Smooth muscle cell (in vitro differentiated cells): Measurements from ENCODE around the gene DGUOK. TPM values are rescaled to one million over a fixed set of nuclear protein-coding genes. Genes with fewer than 3 reads are reported as not detected.

Experiments used
- DNase-seq: peaks from one replicate; lab custom pipeline; 2025; ENCODE audit not compliant: unreplicated experiment; lab: John Stamatoyannopoulos, UW
- H2AFZ ChIP-seq: fragments of 200-600 bp; sonication (generic); 2 replicates; pipeline ENCODE4 v1.6.0; 2016; ENCODE audit warnings: antibody characterized with exemption, low read depth, mild to moderate bottlenecking
- H3F3A ChIP-seq: fragments of 200-600 bp; sonication (generic); 2 replicates; pipeline ENCODE4 v1.6.0; 2017; ENCODE audit warnings: antibody characterized with exemption, low read depth
- H3K27ac ChIP-seq: fragments of 200-600 bp; sonication (generic); 2 replicates; pipeline ENCODE4 v1.5.1; 2016; ENCODE audit warnings: low read depth, mild to moderate bottlenecking
- H3K27me3 ChIP-seq: fragments of 200-600 bp; sonication (generic); 2 replicates; pipeline ENCODE4 v1.6.1; 2016; ENCODE audit warnings: low read depth, mild to moderate bottlenecking
- H3K36me3 ChIP-seq: fragments of 200-600 bp; sonication (generic); 2 replicates; pipeline ENCODE4 v1.5.1; 2016; ENCODE audit warnings: low read depth
- H3K4me1 ChIP-seq: fragments of 200-600 bp; sonication (generic); 2 replicates; pipeline ENCODE4 v1.5.1; 2016; ENCODE audit warnings: low read depth
- H3K4me2 ChIP-seq: fragments of 200-600 bp; sonication (generic); 2 replicates; pipeline ENCODE4 v1.6.0; 2016; ENCODE audit warnings: mild to moderate bottlenecking
- H3K4me3 ChIP-seq: fragments of 200-600 bp; sonication (generic); 2 replicates; pipeline ENCODE4 v1.5.1; 2016; ENCODE audit warnings: mild to moderate bottlenecking
- H3K79me2 ChIP-seq: fragments of 200-600 bp; sonication (generic); 2 replicates; pipeline ENCODE4 v1.6.0; 2016; ENCODE audit warnings: low read depth, mild to moderate bottlenecking
- H3K9ac ChIP-seq: fragments of 200-600 bp; sonication (generic); 2 replicates; pipeline ENCODE4 v1.6.0; 2016; ENCODE audit warnings: low read depth
- H3K9me3 ChIP-seq: fragments of 200-600 bp; sonication (generic); replicated peaks from 2 replicates; pipeline ENCODE4 v1.5.1; 2016; ENCODE audit warnings: low read depth
- H4K20me1 ChIP-seq: fragments of 200-600 bp; sonication (generic); 2 replicates; pipeline ENCODE4 v1.6.0; 2016; ENCODE audit warnings: low read depth
- WGBS: methylation state at CpG from one replicate; pipeline ENCODE4 v1.1.7; 2016; ENCODE audit warnings: low lambda C conversion rate; 5-methylcytosine and 5-hydroxymethylcytosine counted together
- polyA plus RNA-seq: library from polyadenylated mRNA; unstranded; fragments of >200 nt; fragmentation: Nextera tagmentation; extraction: Ambion mirVana; gene quantifications from 2 replicates; pipeline ENCODE4 v1.2.1, GENCODE V29; 2016
- total RNA-seq: library from RNA; depleted of rRNA; stranded (reverse); fragments of >200 nt; gene quantifications from 2 replicates; pipeline ENCODE4 v1.2.3, GENCODE V29; 2014
- TF ChIP-seq, protein P1 (sequence below): fragments of 200-600 bp; sonication (generic); IDR thresholded peaks from 2 replicates; pipeline ENCODE4 v1.5.1; 2017; ENCODE audit warnings: borderline replicate concordance, mild to moderate bottlenecking, antibody characterized with exemption; ENCODE audit not compliant: insufficient read depth, poor library complexity, severe bottlenecking

DGUOK gene
- total and polyA plus RNA-seq, 2 experiments from 2014 or later: 112 to 154 TPM

DNA sequence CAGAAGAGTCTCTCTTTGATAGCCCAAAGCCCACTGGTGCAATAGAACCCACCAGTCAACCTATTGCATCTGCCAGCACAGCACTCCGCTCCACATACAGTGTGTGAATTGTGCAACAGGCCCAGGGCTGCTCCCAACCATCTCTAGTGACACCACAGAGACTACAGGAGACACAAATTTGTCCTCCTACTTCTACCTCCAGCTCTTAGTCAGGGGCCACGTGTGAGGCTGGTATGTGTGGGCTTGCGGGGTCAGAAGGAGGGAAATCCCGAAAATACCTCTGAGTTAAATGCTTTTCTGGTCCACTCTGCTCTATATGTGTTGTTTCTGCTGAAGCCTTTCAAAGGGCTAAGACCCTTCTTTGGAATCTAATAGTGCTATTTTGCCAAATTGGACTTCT is 18.0 kb downstream of the DGUOK start:
- Histone ChIP-seq H3K4me3 (no peak overlapping the region), H2AFZ (no peak overlapping the region), H3K27me3 (no peaks in the 10 kb centered on the region), H3F3A (no peaks in the 10 kb centered on the region), H3K4me1 (peaks cover 7% of the 10 kb centered on the region), H3K4me2 (no peak overlapping the region), H3K9ac (no peak overlapping the region), H3K9me3 (no peaks in the 10 kb centered on the region), H3K27ac (no peak overlapping the region), H3K79me2 (peaks cover 66% of the 10 kb centered on the region), H3K36me3 (peaks cover 6% of the 10 kb centered on the region), H4K20me1 (peaks cover 99% of the 10 kb centered on the region)
- 90% methylated on average over 4 of the region's 4 CpGs for WGBS
- TF ChIP-seq, protein P1, sequence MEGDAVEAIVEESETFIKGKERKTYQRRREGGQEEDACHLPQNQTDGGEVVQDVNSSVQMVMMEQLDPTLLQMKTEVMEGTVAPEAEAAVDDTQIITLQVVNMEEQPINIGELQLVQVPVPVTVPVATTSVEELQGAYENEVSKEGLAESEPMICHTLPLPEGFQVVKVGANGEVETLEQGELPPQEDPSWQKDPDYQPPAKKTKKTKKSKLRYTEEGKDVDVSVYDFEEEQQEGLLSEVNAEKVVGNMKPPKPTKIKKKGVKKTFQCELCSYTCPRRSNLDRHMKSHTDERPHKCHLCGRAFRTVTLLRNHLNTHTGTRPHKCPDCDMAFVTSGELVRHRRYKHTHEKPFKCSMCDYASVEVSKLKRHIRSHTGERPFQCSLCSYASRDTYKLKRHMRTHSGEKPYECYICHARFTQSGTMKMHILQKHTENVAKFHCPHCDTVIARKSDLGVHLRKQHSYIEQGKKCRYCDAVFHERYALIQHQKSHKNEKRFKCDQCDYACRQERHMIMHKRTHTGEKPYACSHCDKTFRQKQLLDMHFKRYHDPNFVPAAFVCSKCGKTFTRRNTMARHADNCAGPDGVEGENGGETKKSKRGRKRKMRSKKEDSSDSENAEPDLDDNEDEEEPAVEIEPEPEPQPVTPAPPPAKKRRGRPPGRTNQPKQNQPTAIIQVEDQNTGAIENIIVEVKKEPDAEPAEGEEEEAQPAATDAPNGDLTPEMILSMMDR: no peak
- no peak for DNase-seq

DNA sequence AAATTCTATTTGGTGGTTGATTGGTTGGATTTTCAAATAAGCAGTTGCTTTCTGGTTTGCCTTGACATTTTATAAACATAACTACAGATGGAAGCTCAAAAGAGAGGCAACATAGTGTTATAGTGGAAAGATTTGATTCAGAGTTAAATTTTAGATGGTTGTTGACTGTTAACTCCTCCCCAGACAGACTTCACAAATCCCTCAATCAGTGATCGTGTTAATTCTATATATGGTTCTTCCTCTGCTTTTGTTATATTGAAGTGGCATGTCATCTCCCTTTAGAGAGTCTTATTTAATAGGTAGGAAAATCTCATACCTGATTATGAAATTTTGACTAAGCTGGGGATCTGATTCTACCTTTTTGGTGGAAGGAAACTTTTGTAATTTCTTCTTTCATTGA is 19.5 kb downstream of the DGUOK start:
- 100% methylated on average over 1 of the region's 1 CpG for WGBS
- Histone ChIP-seq H3K36me3 (peaks cover 6% of the 10 kb centered on the region), H3K4me2 (no peak overlapping the region), H3K9me3 (no peaks in the 10 kb centered on the region), H2AFZ (no peak overlapping the region), H3K4me3 (no peak overlapping the region), H3F3A (no peaks in the 10 kb centered on the region), H4K20me1 (peaks cover 99% of the 10 kb centered on the region), H3K79me2 (peaks cover 51% of the 10 kb centered on the region), H3K27ac (no peak overlapping the region), H3K9ac (no peak overlapping the region), H3K27me3 (no peaks in the 10 kb centered on the region), H3K4me1 (no peaks in the 10 kb centered on the region)
- DNase-seq: no peak
- TF ChIP-seq, protein P1: no peak

DNA sequence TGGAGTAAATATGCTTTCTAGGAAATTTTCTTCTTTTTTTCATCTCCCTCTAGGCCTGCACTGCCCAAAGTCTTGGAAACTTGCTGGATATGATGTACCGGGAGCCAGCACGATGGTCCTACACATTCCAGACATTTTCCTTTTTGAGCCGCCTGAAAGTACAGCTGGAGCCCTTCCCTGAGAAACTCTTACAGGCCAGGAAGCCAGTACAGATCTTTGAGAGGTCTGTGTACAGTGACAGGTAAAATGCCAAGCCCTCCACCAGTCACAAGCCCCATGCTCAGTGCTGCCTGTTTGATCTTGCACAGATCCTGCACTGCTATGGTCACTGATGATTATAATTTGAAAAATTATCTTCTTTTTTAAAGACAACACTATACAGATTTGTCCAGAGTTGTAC is 20.0 kb downstream of the DGUOK start:
- Histone ChIP-seq H3K27ac (no peak overlapping the region), H3K4me3 (no peak overlapping the region), H3K79me2 (peaks cover 51% of the 10 kb centered on the region), H3K9ac (no peak overlapping the region), H3K36me3 (peaks cover 8% of the 10 kb centered on the region), H4K20me1 (peaks cover 99% of the 10 kb centered on the region), H3F3A (no peaks in the 10 kb centered on the region), H3K27me3 (no peaks in the 10 kb centered on the region), H2AFZ (no peak overlapping the region), H3K9me3 (no peaks in the 10 kb centered on the region), H3K4me1 (no peaks in the 10 kb centered on the region), H3K4me2 (no peak overlapping the region)
- TF ChIP-seq, protein P1: no peak
- no peak for DNase-seq
- 74% methylated on average over 3 of the region's 3 CpGs for WGBS

DNA sequence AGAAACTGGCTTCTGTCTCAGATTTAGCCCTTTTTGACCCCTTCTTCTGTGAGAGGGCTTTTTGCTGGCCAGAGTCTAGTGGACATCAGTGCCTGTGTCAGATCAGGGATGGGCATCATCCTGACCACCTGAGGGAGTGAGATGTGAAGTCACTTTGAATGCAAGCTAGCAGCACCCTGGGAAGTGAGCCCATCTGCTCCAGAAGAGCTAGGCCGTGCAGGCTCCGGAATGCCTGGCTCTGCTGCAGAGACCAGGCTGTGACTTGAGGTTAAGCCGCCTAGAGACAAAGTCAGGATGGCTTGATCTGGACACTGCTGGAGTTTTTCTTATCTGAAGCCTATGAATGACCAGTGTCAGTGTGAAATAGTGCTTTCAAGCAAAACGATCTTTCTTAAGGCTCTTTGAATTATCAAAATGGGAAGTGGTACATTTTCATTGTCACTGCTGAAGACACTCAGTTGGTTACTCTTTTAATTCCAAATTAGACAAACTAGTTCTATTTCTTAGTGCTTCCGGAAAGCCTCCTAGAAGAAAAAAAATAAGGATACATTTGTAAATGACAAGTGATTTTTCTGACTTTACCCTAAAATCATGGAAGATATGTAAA is 20.8 kb downstream of the DGUOK start:
- Histone ChIP-seq H3K9me3 (no peaks in the 10 kb centered on the region), H3K36me3 (peaks cover 12% of the 10 kb centered on the region), H3F3A (no peaks in the 10 kb centered on the region), H3K79me2 (peaks cover 43% of the 10 kb centered on the region), H3K9ac (no peak overlapping the region), H2AFZ (no peak overlapping the region), H3K4me1 (no peaks in the 10 kb centered on the region), H3K4me3 (no peak overlapping the region), H3K27ac (no peak overlapping the region), H4K20me1 (peaks cover 99% of the 10 kb centered on the region), H3K27me3 (no peaks in the 10 kb centered on the region), H3K4me2 (no peak overlapping the region)
- 88% methylated on average over 5 of the region's 5 CpGs for WGBS
- DNase-seq: no peak
- TF ChIP-seq, protein P1: no peak
